Measurements from ENCODE around the gene CAMSAP1. TPM values are rescaled to one million over a fixed set of nuclear protein-coding genes. Genes with fewer than 3 reads are reported as not detected.

CAMSAP1 gene
- total RNA-seq, 4 donors from 2014 or later, result 32.2 to 46.1 (median 34.0) TPM

DNA sequence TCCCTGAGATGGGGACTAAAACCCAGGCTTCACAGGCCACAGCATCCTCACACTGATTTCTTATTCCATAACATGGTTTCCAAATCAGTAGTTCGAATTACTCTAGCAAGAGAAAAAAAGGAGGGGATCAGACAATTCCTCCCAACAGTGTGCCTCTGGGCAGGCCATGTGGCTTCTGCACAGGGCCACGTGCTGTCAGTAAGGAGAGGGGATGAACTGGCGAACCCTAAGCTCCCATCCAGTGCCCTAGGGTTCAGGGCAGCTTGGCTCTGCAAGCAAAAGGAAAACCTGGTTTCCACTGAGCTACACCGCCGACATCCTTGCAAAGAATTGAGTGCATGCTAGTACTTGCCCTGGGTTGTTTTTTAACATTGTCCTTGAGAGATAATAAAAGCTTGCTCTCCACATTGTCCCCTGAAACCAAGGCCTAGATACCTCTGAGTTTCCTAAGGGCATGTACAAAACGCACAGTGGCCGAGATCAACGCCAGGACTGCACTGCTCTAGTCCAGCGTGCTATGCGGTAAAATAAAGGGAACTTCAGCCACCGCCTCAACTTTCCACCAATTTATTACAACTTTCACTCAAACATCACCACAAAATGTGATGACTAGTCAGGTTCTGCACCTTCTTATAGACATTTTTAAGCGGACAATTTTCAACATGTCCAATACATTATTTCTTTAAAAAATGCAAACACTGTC is 4.5 kb downstream of the CAMSAP1 start:
- 65 to 82% methylated on average over 12 of the region's 12 CpGs for WGBS, 2 donors
- intact Hi-C loops (cut with DNase I; ENCODE audit: low total_unique reads), result no loop called here
- H3K4me3 ChIP-seq (ENCODE audit: low read depth, poor library complexity, severe bottlenecking), result no peak overlapping the region
- TF ChIP-seq, protein P1, sequence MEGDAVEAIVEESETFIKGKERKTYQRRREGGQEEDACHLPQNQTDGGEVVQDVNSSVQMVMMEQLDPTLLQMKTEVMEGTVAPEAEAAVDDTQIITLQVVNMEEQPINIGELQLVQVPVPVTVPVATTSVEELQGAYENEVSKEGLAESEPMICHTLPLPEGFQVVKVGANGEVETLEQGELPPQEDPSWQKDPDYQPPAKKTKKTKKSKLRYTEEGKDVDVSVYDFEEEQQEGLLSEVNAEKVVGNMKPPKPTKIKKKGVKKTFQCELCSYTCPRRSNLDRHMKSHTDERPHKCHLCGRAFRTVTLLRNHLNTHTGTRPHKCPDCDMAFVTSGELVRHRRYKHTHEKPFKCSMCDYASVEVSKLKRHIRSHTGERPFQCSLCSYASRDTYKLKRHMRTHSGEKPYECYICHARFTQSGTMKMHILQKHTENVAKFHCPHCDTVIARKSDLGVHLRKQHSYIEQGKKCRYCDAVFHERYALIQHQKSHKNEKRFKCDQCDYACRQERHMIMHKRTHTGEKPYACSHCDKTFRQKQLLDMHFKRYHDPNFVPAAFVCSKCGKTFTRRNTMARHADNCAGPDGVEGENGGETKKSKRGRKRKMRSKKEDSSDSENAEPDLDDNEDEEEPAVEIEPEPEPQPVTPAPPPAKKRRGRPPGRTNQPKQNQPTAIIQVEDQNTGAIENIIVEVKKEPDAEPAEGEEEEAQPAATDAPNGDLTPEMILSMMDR (IDR thresholded peaks at IDR 0.05), result no peak
- no peak for TF ChIP-seq POLR2A (IDR thresholded peaks at IDR 0.05)
- peak in 1 of 2 donors; percentile 45 for DNase-seq (ENCODE audit: low spot score in 2 of 2)

DNA sequence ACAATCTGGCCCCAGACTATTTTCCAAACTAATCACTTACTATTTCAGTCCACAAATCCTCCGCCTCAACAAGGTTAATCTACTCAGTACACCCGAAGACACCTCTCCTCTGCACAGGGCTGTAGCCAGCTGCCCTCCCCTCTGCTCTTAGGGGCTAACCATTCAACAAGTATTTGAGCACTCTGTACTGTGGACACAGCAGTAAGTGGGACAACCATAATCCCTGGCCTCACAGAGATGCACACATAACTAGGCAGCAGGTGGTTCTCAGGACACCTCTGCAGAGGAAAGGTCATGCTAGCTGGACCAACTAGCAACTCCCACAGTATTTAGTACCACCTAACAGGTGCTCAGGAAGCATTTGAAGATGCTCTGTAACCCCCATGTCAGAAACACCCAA is 5.5 kb downstream of the CAMSAP1 start:
- H3K4me3 ChIP-seq (ENCODE audit: low read depth, poor library complexity, severe bottlenecking), result no peak overlapping the region
- WGBS, 2 donors, result 90 to 95% methylated on average over 2 of the region's 2 CpGs
- intact Hi-C loops (cut with DNase I; ENCODE audit: low total_unique reads), result no loop called here
- peak in 1 of 2 donors; percentile 67 for DNase-seq (ENCODE audit: low spot score in 2 of 2)
- TF ChIP-seq POLR2A (IDR thresholded peaks at IDR 0.05), result no peak
- TF ChIP-seq, protein P1 (IDR thresholded peaks at IDR 0.05), result no peak

DNA sequence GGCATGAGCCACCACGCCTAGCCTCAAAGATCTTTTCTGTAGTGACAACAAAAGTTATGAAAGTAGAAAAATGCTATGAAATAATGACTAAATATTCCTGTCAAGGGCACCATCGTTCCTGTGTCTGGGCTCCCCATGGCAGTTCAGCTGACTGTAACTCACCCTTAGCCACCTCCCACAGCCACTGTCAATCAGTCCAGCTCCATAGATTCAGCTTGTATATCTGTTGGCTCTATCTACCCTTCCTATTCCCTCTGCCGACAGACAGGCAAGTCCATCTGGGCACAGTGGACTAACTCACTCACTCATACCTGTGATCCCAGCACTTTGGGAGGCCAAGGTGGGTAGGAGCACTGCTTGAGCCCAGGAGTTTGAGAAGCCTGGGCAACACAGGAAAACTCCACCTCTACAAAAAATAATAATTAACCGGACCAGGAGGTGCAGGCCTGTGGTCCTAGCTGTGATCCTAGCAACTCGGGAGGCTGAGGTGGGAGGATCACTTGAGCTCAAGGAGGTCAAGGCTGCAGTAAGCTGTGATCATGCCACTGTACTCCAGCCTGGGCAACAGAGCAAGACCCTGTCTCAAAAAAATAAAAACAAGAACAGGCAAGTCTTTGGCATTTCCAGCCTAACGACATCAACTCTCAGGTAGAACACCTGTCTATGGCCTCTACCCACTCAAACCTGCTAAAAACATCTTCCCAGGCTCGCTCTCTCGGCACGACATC is 6.2 kb downstream of the CAMSAP1 start:
- TF ChIP-seq POLR2A (IDR thresholded peaks at IDR 0.05), result no peak
- TF ChIP-seq, protein P1 (IDR thresholded peaks at IDR 0.05), result no peak
- 92% methylated on average over 9 of the region's 9 CpGs for WGBS, 2 donors
- peak in 1 of 2 donors; percentile 68 for DNase-seq (ENCODE audit: low spot score in 2 of 2)
- H3K4me3 ChIP-seq (ENCODE audit: low read depth, poor library complexity, severe bottlenecking), result no peak overlapping the region
- intact Hi-C loops (cut with DNase I; ENCODE audit: low total_unique reads), result no loop called here

DNA sequence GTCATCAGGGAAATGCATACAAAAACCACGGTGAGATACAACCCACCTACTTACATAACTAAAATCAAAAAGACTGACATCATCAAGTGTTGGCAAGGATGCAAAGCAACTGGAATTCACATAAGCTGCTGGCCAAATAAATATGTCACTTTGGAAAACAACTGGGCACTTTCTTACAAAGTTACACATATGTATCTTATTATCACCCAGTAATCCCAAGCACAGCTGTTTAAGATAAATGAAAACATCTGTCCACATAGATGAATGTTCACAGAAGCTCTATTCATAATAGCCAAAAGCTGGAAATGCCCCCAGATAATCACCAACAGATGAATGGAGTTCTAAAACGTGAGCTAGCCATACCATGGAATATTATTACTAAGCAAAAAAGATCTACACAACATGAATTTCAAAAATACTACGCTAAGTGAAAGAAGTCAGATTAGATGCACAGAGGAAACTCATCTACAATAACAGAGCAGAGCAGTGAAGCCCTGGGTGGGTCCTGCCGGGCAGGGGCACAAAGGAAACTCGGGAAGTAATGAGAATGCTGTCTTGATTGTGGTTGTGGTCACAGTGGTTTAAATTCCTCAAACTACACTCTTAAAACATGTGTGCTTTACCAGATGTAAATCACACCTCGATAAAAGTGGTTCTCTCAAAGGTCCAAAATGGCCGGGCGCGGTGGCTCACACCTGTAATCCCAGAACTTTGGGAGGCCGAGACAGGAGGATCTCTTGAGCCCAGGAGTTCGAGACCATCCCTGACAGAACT is 8.5 kb downstream of the CAMSAP1 start:
- DNase-seq (ENCODE audit: low spot score in 2 of 2), result peak in 1 of 2 donors; percentile 66
- TF ChIP-seq, protein P1 (IDR thresholded peaks at IDR 0.05), result no peak
- no peak for TF ChIP-seq POLR2A (IDR thresholded peaks at IDR 0.05)
- intact Hi-C loops (cut with DNase I; ENCODE audit: low total_unique reads), result no loop called here
- WGBS, 2 donors, result 74 to 75% methylated on average over 11 of the region's 11 CpGs
- H3K4me3 ChIP-seq (ENCODE audit: low read depth, poor library complexity, severe bottlenecking), result no peak overlapping the region

DNA sequence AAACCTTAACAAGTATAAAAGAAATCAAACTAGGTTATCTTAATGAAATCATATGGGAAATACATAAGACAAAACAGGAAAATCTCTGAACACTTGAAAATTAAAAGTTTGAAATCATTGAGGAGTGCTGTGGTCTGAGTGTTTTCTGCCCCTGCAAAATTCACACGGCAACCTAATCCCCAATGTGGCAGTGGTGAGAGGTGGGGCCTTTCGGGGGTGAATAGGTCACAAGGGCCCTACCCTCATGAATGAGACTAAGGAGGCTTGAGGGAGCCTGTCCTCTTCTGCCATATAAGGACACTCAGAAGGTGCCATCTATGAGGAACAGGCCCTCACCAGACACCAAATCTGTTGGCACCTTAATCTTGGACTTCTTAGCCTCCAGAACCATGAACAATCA is 10.7 kb downstream of the CAMSAP1 start:
- TF ChIP-seq, protein P1 (IDR thresholded peaks at IDR 0.05), result no peak
- no peak for TF ChIP-seq POLR2A (IDR thresholded peaks at IDR 0.05)
- peak in 1 of 2 donors; percentile 9 for DNase-seq (ENCODE audit: low spot score in 2 of 2)
- intact Hi-C loops (cut with DNase I; ENCODE audit: low total_unique reads), result no loop called here
- WGBS, 2 donors, result 95% methylated on average over 2 of the region's 2 CpGs
- H3K4me3 ChIP-seq (ENCODE audit: low read depth, poor library complexity, severe bottlenecking), result no peak overlapping the region

Measured in lower leg skin (tissue), 4 donors.